GM18867 (cell line): Measurements from ENCODE around the gene CCL19.
A peak's percentile ranks its signal among the peaks of the same experiment; 100 is the strongest.

ENCODE experiments used
- ATAC-seq: cut with Tn5 transposase; IDR thresholded peaks from one replicate; pipeline ENCODE4 v1.9.1; 2021; ENCODE audit warnings: mild to moderate bottlenecking, moderate library complexity; ENCODE audit not compliant: unreplicated experiment

CCL19 gene

DNA sequence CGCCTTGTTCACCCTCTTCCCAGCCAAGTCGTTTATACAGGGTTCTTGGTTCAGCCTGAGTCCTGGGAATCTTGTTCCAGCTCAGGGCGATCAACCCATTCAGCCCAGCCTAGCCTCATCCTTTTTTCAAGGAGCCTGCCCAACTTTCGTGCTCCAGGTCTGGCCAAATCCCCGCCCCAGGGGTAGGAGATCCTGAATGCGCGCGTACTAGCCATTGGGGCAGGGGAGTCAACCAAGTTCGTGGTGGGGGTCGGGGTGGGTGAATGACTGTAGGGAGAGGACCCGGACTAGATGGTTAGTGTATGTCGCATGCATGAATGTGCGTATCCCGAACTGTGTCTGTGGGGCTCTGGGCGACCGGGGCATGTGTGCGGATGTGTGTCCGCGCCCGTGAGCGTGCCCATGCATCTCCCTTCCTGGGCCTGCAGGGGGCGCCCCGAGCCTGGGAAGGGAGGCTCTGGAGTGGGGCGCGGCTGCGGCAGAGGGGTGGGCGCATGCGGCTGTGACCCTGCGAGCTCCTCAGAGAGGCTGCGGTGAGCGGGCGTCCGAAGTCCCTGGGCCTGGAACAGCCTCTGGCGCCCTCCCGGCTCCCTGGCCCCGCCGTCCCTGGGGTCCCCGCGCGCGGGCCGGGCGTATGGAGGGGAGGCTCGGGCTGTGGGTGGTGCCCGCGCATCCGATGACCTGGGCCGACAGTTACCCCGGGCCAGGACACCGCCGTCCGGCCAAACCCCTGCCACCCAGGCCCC lies 10.1 kb upstream of the CCL19 start:
- ATAC-seq: no peak

DNA sequence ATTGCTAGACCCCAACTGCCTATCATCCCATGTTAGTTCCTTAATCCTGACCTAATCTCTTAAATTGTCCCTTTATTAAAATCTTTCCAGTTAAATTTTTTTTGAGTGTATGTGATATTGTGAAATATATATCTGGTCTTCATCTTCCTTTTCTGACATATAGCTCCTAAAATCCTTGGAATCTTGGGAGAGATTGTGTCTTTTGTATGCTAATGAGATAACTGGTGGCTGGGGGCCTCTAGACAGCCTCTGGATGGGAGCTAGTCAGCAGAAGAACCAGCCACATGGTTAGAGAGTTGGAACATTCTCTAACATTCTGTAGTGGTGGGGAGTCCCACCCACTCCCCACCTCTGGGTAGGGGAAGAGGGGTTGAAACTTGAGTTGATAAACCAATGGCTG lies 3.7 kb upstream of the CCL19 start:
- no peak for ATAC-seq

DNA sequence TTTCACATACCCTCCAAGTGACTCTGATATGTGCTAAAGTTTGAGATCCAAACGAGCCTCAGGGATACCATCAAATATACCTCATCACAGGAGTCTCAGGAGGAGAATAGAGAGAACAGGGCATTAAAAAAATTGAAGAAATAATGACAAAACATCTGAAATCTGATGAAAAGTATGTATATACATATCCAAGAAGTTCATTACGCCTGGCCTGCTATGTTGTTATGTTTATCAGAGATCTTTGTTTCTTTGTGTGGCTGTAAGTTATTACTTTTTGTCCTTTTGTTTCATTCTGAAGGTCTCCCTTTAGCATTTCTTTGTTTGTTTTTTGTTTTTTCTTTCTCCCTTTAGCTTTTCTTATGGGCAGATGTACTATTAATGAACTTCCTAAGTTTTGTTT lies 2.5 kb upstream of the CCL19 start:
- ATAC-seq: no peak

DNA sequence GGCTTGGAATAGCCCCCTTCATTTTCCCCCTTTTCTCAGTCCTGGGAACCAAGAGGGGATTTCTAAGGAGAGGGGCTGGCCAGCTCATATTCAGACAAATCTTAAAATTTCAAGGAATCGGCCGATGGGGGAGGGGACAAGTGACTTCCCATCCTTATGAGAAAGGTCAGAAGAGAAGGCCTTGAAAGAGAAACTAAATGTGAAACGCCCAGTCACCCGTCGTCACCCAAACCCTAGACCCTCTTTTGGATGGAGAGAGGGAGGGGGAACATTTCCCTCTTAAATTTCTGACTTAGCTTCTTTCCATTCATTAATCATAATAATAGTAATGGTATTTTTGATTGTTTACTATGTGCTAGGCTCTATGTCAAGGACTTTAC lies 850 bp upstream of the CCL19 start:
- ATAC-seq: no peak

DNA sequence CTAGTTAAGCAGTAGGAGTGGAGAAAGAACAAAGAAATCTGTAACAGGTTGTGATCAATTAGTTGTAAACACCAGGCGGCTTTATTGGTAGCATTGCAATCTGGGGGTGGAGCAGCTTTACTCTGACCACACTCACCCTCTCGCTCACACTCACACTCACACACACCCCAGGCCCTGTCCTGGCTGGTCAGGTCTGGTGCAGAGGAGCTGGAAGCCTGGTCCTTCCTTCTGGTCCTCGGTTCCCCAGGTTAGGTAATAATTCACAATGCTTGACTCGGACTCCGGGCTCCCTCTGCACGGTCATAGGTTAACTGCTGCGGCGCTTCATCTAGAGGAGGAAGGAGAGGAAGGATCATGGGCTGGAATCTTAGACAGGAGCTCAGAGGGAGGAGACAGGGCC lies 1.6 kb downstream of the CCL19 start:
- no peak for ATAC-seq

DNA sequence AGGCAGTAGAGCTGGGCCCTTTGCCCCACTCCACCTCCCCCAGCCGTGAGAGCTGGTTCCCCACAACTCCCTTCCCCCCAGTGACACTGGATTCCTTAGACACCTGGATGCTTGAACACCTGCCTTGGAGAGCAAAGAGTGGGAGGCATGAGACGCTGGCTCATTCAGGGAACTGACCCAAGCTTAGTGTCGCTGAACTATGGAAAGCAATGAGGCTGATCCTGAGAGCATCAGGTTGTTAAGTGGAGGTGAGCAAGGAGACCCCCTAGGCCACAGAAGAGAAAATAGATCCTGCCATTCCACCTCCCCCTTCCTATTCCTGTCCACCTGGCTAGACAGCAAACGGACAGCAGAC lies 2.0 kb downstream of the CCL19 start:
- no peak for ATAC-seq

- ATAC-seq: no peak
Measured at GRCh38 chr9:34688329-34689115, 2.6 kb downstream of the CCL19 start.

- no peak for ATAC-seq
Measured at GRCh38 chr9:34687276-34688030, 3.6 kb downstream of the CCL19 start.

GRCh38 chr9:34686732-34687131 lies 4.3 kb downstream of the CCL19 start:
- ATAC-seq: no peak

DNA sequence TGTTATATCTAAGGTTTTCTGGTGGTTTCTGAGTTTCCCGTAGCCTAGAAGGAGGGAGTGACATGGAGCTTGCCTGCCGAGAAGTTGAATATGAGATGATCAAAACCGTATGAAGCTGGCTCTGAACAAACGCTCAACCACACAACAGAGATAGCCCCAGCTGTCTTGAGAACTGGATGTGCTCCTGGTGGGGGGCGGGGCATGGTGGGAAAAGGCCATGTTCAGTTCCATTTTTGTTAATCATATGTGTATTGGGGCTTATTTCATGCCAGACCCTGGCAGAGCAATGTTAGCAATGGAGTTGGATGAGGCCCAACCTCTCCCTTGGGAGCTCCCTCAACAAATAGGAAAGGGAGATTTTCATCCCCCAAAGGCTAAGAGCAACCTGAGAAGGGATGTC lies 4.8 kb downstream of the CCL19 start:
- ATAC-seq: no peak

GRCh38 chr9:34685591-34685990 lies 5.5 kb downstream of the CCL19 start:
- no peak for ATAC-seq

- ATAC-seq: no peak
Measured at GRCh38 chr9:34684816-34685215, 6.3 kb downstream of the CCL19 start.

DNA sequence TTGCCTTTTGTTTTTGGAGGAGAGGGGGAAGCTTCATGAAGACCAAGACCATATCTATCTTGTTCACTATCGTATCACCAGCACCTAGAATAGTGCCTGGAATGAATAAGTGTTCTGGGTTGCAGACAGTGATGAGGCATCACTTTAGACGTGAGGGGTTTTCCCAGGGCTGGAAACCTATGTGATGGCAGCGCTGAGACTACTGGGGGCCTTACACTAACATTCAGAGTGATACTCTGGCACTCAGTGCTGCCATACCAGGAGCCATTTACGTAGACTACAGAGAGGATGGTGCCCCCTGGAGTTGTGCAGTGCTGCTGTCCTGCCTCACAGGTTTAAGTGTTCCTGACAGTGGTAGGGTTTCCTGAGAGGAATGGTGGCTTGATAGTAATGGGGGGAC lies 6.9 kb downstream of the CCL19 start:
- ATAC-seq: no peak

GRCh38 chr9:34675869-34676268 lies 15.2 kb downstream of the CCL19 start:
- ATAC-seq: no peak

DNA sequence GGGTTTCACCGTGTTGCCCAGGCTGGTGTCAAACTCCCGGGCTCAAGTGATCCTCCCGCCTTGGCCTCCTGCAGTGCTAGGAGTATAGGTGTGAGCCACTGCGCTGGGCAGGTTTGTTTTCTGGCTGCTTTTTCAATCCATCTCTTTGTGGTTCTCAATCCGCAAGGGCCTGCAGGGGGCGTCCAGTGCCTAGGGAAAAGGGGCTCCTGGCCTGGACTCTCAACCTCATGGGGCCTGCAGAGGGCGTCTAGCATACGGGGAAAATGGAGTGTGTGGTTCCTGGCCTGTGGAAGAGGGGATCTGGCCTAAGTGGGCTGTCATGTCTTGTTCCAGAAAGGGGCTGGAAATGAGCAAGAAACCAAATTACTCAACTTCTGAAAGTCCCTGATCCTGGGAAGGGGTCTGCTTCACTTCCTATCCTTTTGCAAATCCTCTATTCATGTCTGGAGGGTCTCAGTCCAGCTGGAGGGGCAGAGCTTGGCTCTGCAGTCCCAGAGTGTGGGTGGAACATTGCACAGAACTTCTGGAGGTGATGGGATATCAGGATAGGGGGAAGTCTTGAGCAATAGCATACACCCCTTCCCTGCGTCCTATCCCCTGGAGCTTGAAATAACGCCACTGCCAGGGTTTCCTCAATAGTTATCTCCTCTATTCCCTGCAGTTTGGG lies 15.9 kb downstream of the CCL19 start:
- ATAC-seq: no peak

GRCh38 chr9:34674440-34674839 lies 16.6 kb downstream of the CCL19 start:
- no peak for ATAC-seq

DNA sequence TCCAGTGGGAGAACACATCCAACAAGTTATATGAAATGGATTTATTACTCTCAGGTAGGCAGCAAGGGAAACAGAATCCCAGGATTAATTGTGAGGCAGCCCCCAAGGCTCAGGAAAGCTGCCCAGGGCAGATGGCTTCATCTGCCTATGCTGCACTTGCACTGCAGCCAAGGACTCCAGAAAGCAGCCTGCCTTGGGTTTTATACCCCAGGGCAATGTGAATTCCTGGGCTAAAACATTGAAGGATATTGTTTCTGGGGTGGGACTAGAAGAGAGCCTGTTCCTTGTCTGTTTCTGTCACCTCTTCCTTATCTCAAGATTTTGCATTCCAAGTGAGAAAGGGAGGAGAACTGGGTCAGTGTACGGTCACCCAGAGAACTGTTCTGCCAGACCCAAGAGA lies 19.8 kb downstream of the CCL19 start:
- no peak for ATAC-seq

DNA sequence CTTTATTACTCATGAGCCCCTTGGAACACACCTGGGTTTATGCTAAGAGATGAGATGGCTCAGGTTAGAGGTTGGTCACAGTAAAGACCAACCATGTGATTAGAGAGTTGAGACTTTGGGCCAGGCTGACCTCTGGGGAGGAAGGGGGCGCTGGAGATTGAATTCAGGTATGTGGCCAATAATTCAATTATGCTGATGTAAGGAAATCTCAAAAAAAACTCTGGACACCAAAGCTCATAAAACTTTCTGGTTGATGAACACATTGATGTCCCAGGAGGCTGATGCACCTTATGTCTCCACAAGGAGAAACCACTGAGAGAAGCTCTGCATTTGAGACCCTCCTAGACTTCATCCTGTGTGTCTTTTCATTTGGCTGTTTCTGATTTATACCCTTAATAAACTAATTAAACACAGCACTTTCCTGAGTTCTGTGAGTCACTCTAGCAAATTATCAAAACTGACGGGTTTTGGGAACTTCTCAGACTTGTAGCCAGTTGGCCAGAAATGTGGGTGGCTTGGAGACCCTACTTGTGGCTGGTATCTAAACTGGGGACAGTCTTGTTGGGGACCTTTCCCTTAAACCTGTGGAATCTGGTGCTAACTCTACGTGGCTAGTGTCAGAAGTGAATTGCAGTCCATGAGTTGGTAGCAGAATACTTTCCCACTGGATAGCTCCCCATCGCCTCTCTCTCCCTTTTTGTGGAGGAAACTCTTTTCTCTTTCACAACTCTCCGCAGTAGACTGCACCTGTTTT lies 21.1 kb downstream of the CCL19 start:
- no peak for ATAC-seq

- peak; percentile 69 for ATAC-seq
Measured at GRCh38 chr9:34665381-34666250, 25.5 kb downstream of the CCL19 start.

DNA sequence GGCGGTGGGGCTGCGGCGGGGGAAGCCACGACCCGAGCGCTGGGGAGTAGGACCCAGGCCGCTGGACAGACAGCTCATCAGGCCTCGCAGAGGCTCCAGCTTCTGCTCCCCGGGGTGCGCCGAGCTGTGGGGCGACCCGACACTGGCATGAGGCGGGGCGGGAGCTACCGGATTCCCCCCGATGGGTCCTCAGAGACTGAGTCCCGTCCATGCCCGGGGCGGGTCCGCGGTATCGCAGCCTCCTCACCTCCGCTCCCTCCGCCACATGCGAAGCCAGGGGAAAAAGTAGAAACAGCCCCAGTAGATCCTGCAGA lies 26.1 kb downstream of the CCL19 start:
- ATAC-seq: peak; percentile 21
